ENCODE measurements around the gene MIB1.

DNA sequence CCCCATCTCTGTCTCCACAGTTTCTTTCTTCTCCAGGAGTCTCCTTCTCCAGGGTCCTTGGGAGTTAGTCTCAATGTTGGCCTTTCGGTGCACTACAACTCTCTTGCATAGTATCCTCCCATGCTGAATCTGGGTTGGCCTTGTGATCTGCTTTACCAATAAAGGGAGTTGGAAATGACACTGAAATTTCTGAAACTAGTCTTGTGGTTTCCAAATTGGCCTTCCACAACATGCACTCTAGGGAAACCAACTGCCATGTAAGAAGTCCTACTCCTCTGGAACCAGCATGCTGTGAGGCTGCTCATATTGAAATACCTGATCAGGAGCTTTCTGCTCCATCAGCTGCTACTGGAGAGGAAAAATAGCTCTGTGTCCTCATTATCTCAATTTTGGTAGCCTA, 26.1 kb upstream of the MIB1 start:
- no peak for TF ChIP-seq EZH2 (IDR thresholded peaks at IDR 0.05)
- no peak for TF ChIP-seq TCF7L2 (IDR thresholded peaks at IDR 0.05; ENCODE audit: borderline replicate concordance, extremely low read depth, insufficient read depth, insufficient read length)
- TF ChIP-seq, protein P1, sequence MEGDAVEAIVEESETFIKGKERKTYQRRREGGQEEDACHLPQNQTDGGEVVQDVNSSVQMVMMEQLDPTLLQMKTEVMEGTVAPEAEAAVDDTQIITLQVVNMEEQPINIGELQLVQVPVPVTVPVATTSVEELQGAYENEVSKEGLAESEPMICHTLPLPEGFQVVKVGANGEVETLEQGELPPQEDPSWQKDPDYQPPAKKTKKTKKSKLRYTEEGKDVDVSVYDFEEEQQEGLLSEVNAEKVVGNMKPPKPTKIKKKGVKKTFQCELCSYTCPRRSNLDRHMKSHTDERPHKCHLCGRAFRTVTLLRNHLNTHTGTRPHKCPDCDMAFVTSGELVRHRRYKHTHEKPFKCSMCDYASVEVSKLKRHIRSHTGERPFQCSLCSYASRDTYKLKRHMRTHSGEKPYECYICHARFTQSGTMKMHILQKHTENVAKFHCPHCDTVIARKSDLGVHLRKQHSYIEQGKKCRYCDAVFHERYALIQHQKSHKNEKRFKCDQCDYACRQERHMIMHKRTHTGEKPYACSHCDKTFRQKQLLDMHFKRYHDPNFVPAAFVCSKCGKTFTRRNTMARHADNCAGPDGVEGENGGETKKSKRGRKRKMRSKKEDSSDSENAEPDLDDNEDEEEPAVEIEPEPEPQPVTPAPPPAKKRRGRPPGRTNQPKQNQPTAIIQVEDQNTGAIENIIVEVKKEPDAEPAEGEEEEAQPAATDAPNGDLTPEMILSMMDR (IDR thresholded peaks at IDR 0.05 in 2 of 3, conservative IDR thresholded peaks at IDR 0.05 in 1 of 3; ENCODE audit: borderline replicate concordance in 1 of 3, insufficient read depth in 1 of 3, low read depth in 2 of 3, low read length in 2 of 3) = no peak
- TF ChIP-seq JUND (IDR thresholded peaks at IDR 0.05) = no peak
- TF ChIP-seq CEBPB (IDR thresholded peaks at IDR 0.05; ENCODE audit: low read depth) = no peak
- no peak for TF ChIP-seq SRF (IDR thresholded peaks at IDR 0.05; ENCODE audit: low read depth)
- no peak for TF ChIP-seq POLR2A (IDR thresholded peaks at IDR 0.05; ENCODE audit: borderline replicate concordance, extremely low read depth, insufficient read depth, insufficient read length)
- TF ChIP-seq EZH2phosphoT487 (IDR thresholded peaks at IDR 0.05; ENCODE audit: borderline replicate concordance) = no peak
- TF ChIP-seq, protein P2, sequence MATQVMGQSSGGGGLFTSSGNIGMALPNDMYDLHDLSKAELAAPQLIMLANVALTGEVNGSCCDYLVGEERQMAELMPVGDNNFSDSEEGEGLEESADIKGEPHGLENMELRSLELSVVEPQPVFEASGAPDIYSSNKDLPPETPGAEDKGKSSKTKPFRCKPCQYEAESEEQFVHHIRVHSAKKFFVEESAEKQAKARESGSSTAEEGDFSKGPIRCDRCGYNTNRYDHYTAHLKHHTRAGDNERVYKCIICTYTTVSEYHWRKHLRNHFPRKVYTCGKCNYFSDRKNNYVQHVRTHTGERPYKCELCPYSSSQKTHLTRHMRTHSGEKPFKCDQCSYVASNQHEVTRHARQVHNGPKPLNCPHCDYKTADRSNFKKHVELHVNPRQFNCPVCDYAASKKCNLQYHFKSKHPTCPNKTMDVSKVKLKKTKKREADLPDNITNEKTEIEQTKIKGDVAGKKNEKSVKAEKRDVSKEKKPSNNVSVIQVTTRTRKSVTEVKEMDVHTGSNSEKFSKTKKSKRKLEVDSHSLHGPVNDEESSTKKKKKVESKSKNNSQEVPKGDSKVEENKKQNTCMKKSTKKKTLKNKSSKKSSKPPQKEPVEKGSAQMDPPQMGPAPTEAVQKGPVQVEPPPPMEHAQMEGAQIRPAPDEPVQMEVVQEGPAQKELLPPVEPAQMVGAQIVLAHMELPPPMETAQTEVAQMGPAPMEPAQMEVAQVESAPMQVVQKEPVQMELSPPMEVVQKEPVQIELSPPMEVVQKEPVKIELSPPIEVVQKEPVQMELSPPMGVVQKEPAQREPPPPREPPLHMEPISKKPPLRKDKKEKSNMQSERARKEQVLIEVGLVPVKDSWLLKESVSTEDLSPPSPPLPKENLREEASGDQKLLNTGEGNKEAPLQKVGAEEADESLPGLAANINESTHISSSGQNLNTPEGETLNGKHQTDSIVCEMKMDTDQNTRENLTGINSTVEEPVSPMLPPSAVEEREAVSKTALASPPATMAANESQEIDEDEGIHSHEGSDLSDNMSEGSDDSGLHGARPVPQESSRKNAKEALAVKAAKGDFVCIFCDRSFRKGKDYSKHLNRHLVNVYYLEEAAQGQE (IDR thresholded peaks at IDR 0.05; ENCODE audit: low read depth) = no peak
- TF ChIP-seq CBX3 (IDR thresholded peaks at IDR 0.05; ENCODE audit: low read depth) = no peak
- TF ChIP-seq, protein P3, sequence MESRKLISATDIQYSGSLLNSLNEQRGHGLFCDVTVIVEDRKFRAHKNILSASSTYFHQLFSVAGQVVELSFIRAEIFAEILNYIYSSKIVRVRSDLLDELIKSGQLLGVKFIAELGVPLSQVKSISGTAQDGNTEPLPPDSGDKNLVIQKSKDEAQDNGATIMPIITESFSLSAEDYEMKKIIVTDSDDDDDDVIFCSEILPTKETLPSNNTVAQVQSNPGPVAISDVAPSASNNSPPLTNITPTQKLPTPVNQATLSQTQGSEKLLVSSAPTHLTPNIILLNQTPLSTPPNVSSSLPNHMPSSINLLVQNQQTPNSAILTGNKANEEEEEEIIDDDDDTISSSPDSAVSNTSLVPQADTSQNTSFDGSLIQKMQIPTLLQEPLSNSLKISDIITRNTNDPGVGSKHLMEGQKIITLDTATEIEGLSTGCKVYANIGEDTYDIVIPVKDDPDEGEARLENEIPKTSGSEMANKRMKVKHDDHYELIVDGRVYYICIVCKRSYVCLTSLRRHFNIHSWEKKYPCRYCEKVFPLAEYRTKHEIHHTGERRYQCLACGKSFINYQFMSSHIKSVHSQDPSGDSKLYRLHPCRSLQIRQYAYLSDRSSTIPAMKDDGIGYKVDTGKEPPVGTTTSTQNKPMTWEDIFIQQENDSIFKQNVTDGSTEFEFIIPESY (IDR thresholded peaks at IDR 0.05; ENCODE audit: extremely low read depth, insufficient replicate concordance, low read length) = no peak
- TF ChIP-seq ZFX (IDR thresholded peaks at IDR 0.05) = no peak

All from HCT116 (cell line).